ENCODE results near the gene ZFYVE28. TPM values are rescaled to one million over a fixed set of nuclear protein-coding genes. Genes with fewer than 3 reads are reported as not detected.
A peak's percentile ranks its signal among the peaks of the same experiment; 100 is the strongest.

ZFYVE28 gene
- total and polyA plus RNA-seq, 5 donors from 2014 or later, result 8.5 to 86.4 (median 17.6) TPM

GRCh38 chr4:2368746-2369437 lies 49.6 kb downstream of the ZFYVE28 start:
- peaks cover 13% of the 10 kb centered on the region for H3K4me1 ChIP-seq (ENCODE audit: control insufficient read depth, insufficient read depth, low read length, poor library complexity, severe bottlenecking)
- no peak overlapping the region for H3K27ac ChIP-seq (ENCODE audit: insufficient read depth, low read length, poor library complexity, severe bottlenecking)
- ATAC-seq (ENCODE audit: low read depth in 2 of 2), result no peak
- Mint-ChIP-seq H3K4me1 (peaks cover 0 to 12% (median 4%) of the 10 kb centered on the region in 4 donors), H3K27me3 (no peaks in the 10 kb centered on the region), H3K9me3 (peaks cover 0 to 2% (median 0%) of the 10 kb centered on the region in 7 donors), H3K36me3 (peaks cover 7% of the 10 kb centered on the region), H3K27ac (peak overlapping the region in 1 of 3 donors; percentile 54), H3K4me3 (peak overlapping the region in 1 of 4 donors; percentile 40)
- H3K4me3 ChIP-seq (ENCODE audit: low read depth, low read length), result no peak overlapping the region
- peaks cover 6% of the 10 kb centered on the region for H3K36me3 ChIP-seq (ENCODE audit: control insufficient read depth, insufficient read depth, low read length)
- H3K9me3 ChIP-seq (ENCODE audit: control insufficient read depth in 2 of 2, low read length in 2 of 2), result peaks cover 2 to 6% of the 10 kb centered on the region in 2 experiments
- DNase-seq, result no peak
- no peaks in the 10 kb centered on the region for H3K27me3 ChIP-seq (ENCODE audit: control insufficient read depth, insufficient read depth, low read length)

GRCh38 chr4:2367626-2368025 lies 50.8 kb downstream of the ZFYVE28 start:
- H3K4me1 ChIP-seq (ENCODE audit: control insufficient read depth, insufficient read depth, low read length, poor library complexity, severe bottlenecking), result peaks cover 19% of the 10 kb centered on the region
- H3K36me3 ChIP-seq (ENCODE audit: control insufficient read depth, insufficient read depth, low read length), result peaks cover 2% of the 10 kb centered on the region
- ATAC-seq (ENCODE audit: low read depth in 2 of 2), result no peak
- Mint-ChIP-seq H3K27ac (peak overlapping the region in 1 of 3 donors; percentile 48), H3K36me3 (peaks cover 4% of the 10 kb centered on the region), H3K9me3 (peaks cover 0 to 2% (median 0%) of the 10 kb centered on the region in 7 donors), H3K27me3 (no peaks in the 10 kb centered on the region), H3K4me3 (no peak overlapping the region), H3K4me1 (peaks cover 0 to 12% (median 8%) of the 10 kb centered on the region in 4 donors)
- no peak overlapping the region for H3K27ac ChIP-seq (ENCODE audit: insufficient read depth, low read length, poor library complexity, severe bottlenecking)
- DNase-seq, result no peak
- no peak overlapping the region for H3K4me3 ChIP-seq (ENCODE audit: low read depth, low read length)
- no peaks in the 10 kb centered on the region for H3K27me3 ChIP-seq (ENCODE audit: control insufficient read depth, insufficient read depth, low read length)
- H3K9me3 ChIP-seq (ENCODE audit: control insufficient read depth in 2 of 2, low read length in 2 of 2), result peaks cover 2 to 6% of the 10 kb centered on the region in 2 experiments

GRCh38 chr4:2366252-2367192 lies 51.9 kb downstream of the ZFYVE28 start:
- peaks cover 19% of the 10 kb centered on the region for H3K4me1 ChIP-seq (ENCODE audit: control insufficient read depth, insufficient read depth, low read length, poor library complexity, severe bottlenecking)
- peaks cover 2% of the 10 kb centered on the region for H3K36me3 ChIP-seq (ENCODE audit: control insufficient read depth, insufficient read depth, low read length)
- H3K4me3 ChIP-seq (ENCODE audit: low read depth, low read length), result no peak overlapping the region
- ATAC-seq (ENCODE audit: low read depth in 2 of 2), result no peak
- no peaks in the 10 kb centered on the region for H3K27me3 Mint-ChIP-seq
- peak overlapping the region in 3 of 4 donors; percentile 7 to 26 (median 7) for H3K4me3 Mint-ChIP-seq
- peaks cover 0 to 20% (median 11%) of the 10 kb centered on the region in 4 donors for H3K4me1 Mint-ChIP-seq
- H3K27ac ChIP-seq (ENCODE audit: insufficient read depth, low read length, poor library complexity, severe bottlenecking), result no peak overlapping the region
- no peaks in the 10 kb centered on the region for H3K27me3 ChIP-seq (ENCODE audit: control insufficient read depth, insufficient read depth, low read length)
- no peak for DNase-seq
- H3K27ac Mint-ChIP-seq, result peak overlapping the region in 1 of 3 donors; percentile 94
- H3K36me3 Mint-ChIP-seq, result peaks cover 4% of the 10 kb centered on the region
- H3K9me3 Mint-ChIP-seq, result peaks cover 0 to 2% (median 0%) of the 10 kb centered on the region in 7 donors
- peaks cover 2 to 6% of the 10 kb centered on the region in 2 experiments for H3K9me3 ChIP-seq (ENCODE audit: control insufficient read depth in 2 of 2, low read length in 2 of 2)

GRCh38 chr4:2365913-2366210 lies 52.6 kb downstream of the ZFYVE28 start:
- Mint-ChIP-seq H3K4me3 (peak overlapping the region in 1 of 4 donors; percentile 26), H3K9me3 (peaks cover 0 to 2% (median 0%) of the 10 kb centered on the region in 7 donors)
- H3K27me3 ChIP-seq (ENCODE audit: control insufficient read depth, insufficient read depth, low read length), result no peaks in the 10 kb centered on the region

GRCh38 chr4:2365054-2365912 lies 53.2 kb downstream of the ZFYVE28 start:
- H3K36me3 ChIP-seq (ENCODE audit: control insufficient read depth, insufficient read depth, low read length), result peaks cover 2% of the 10 kb centered on the region
- H3K4me1 ChIP-seq (ENCODE audit: control insufficient read depth, insufficient read depth, low read length, poor library complexity, severe bottlenecking), result peaks cover 19% of the 10 kb centered on the region
- Mint-ChIP-seq H3K36me3 (peaks cover 4% of the 10 kb centered on the region), H3K4me1 (peaks cover 0 to 24% (median 11%) of the 10 kb centered on the region in 4 donors), H3K27me3 (no peaks in the 10 kb centered on the region), H3K27ac (peak overlapping the region in 2 of 3 donors; percentile 65 to 94), H3K9me3 (peaks cover 0 to 2% (median 0%) of the 10 kb centered on the region in 7 donors), H3K4me3 (peak overlapping the region in 3 of 4 donors; percentile 50 to 80 (median 79))
- no peaks in the 10 kb centered on the region for H3K27me3 ChIP-seq (ENCODE audit: control insufficient read depth, insufficient read depth, low read length)
- H3K27ac ChIP-seq (ENCODE audit: insufficient read depth, low read length, poor library complexity, severe bottlenecking), result peak overlapping the region; percentile 65
- H3K9me3 ChIP-seq (ENCODE audit: control insufficient read depth in 2 of 2, low read length in 2 of 2), result peaks cover 2 to 6% of the 10 kb centered on the region in 2 experiments
- DNase-seq (peak in 1 of 3 donors; percentile 15), ATAC-seq (ENCODE audit: low read depth in 2 of 2) (peak; percentile 2 to 14)
- H3K4me3 ChIP-seq (ENCODE audit: low read depth, low read length), result no peak overlapping the region

More at GRCh38 chr4:2365913-2366210, 52.6 kb downstream of the ZFYVE28 start:
- Histone ChIP-seq H3K27ac (ENCODE audit: insufficient read depth, low read length, poor library complexity, severe bottlenecking) (no peak overlapping the region), H3K9me3 (ENCODE audit: control insufficient read depth in 2 of 2, low read length in 2 of 2) (peaks cover 2 to 6% of the 10 kb centered on the region in 2 experiments), H3K36me3 (ENCODE audit: control insufficient read depth, insufficient read depth, low read length) (peaks cover 2% of the 10 kb centered on the region), H3K4me1 (ENCODE audit: control insufficient read depth, insufficient read depth, low read length, poor library complexity, severe bottlenecking) (peaks cover 19% of the 10 kb centered on the region), H3K4me3 (ENCODE audit: low read depth, low read length) (no peak overlapping the region)
- ATAC-seq (ENCODE audit: low read depth in 2 of 2) (no peak), DNase-seq (no peak)
- Mint-ChIP-seq H3K27me3 (no peaks in the 10 kb centered on the region), H3K27ac (peak overlapping the region in 1 of 3 donors; percentile 94), H3K36me3 (peaks cover 4% of the 10 kb centered on the region), H3K4me1 (peaks cover 0 to 24% (median 11%) of the 10 kb centered on the region in 4 donors)

GRCh38 chr4:2364654-2365053 lies 53.8 kb downstream of the ZFYVE28 start:
- Mint-ChIP-seq H3K27me3 (no peaks in the 10 kb centered on the region), H3K27ac (peak overlapping the region; percentile 51 to 83 (median 60)), H3K36me3 (peaks cover 4% of the 10 kb centered on the region), H3K4me3 (peak overlapping the region in 3 of 4 donors; percentile 77 to 80 (median 80)), H3K9me3 (peaks cover 0 to 2% (median 0%) of the 10 kb centered on the region in 7 donors), H3K4me1 (peaks cover 0 to 24% (median 11%) of the 10 kb centered on the region in 4 donors)
- H3K27me3 ChIP-seq (ENCODE audit: control insufficient read depth, insufficient read depth, low read length), result no peaks in the 10 kb centered on the region
- DNase-seq (peak; percentile 57 to 76 (median 71)), ATAC-seq (ENCODE audit: low read depth in 2 of 2) (peak; percentile 74 to 80)
- peak overlapping the region; percentile 65 for H3K27ac ChIP-seq (ENCODE audit: insufficient read depth, low read length, poor library complexity, severe bottlenecking)
- no peaks in the 10 kb centered on the region for H3K36me3 ChIP-seq (ENCODE audit: control insufficient read depth, insufficient read depth, low read length)
- H3K9me3 ChIP-seq (ENCODE audit: control insufficient read depth in 2 of 2, low read length in 2 of 2), result peaks cover 2 to 6% of the 10 kb centered on the region in 2 experiments
- peaks cover 19% of the 10 kb centered on the region for H3K4me1 ChIP-seq (ENCODE audit: control insufficient read depth, insufficient read depth, low read length, poor library complexity, severe bottlenecking)
- peak overlapping the region; percentile 48 for H3K4me3 ChIP-seq (ENCODE audit: low read depth, low read length)

Measured in CD4-positive, CD25-positive, alpha-beta regulatory T cell (primary cell).